SK-N-SH treated with all-trans-retinoic acid at 6 μM for 48 hours (cell line): Measurements from ENCODE around the gene PUM2.

Experiments
- GLIS3 ChIP-seq: fragments of 250-450 bp; sonication (Bioruptor Pico); IDR thresholded peaks from 2 replicates; pipeline ENCODE4 v1.5.0; 2020; ENCODE audit warnings: mild to moderate bottlenecking, moderate library complexity
- ISL1 ChIP-seq: fragments of 250-450 bp; sonication (Bioruptor Pico); IDR thresholded peaks from 2 replicates; pipeline ENCODE4 v2.1.2; 2022; ENCODE audit warnings: mild to moderate bottlenecking, moderate library complexity
- ZFP3 ChIP-seq: fragments of 250-450 bp; sonication (Bioruptor Pico); IDR thresholded peaks from 2 replicates; pipeline ENCODE4 v1.5.0; 2020; ENCODE audit warnings: mild to moderate bottlenecking, moderate library complexity
- ZNF565 ChIP-seq: fragments of 450-650 bp; formaldehyde crosslinking; conservative IDR thresholded peaks from 2 replicates; pipeline ENCODE4 v1.5.0; 2020; ENCODE audit warnings: low read depth, mild to moderate bottlenecking, moderate library complexity

DNA sequence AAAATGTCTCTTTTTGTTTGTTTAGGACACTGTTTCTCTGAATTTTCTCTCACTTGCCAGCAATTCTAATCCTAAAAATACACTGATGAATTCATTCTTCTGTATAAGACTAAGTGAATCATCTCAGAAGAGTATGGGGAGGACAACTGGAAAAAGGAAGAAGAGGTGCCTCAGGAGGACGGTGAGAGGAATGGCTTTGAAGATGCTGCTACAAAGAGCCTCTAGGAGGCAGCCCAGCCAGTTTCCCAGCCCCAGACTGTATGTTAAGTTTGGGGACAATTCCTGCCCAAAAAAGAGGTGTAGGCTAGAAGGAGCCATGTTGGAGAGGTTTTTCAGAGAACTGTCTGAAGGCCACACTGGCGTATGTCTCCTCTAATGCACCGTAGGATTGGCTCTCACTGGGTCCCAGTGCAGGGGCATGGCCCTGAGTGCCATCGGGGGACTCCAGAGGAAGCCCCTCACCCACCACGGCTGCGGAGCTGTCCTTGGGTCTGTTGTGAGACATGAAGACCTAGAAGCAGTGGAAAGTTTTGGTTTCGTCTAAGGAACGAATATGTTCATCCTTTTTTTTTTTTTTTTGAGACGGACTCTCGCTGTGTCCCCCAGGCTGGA, 122.6 kb downstream of the PUM2 start:
- TF ChIP-seq ISL1 (CRISPR knock-in tag) (no peak), ZFP3 (CRISPR knock-in tag) (no peak), GLIS3 (CRISPR knock-in tag) (no peak), ZNF565 (no peak)
